HUES6 (cell line): ENCODE data around the gene TMEM161A.
"Not testable (repeated sequence)": the region's sequence is repeated elsewhere in the genome, so short reads cannot be mapped to it uniquely, and the experiment has no call there.

ENCODE experiments used
- H3K27ac ChIP-seq: 2 replicates; pipeline ENCODE4 v1.7.0; 2013; ENCODE audit warnings: low read depth, mild to moderate bottlenecking, low read length, inconsistent platforms
- H3K27me3 ChIP-seq: 2 replicates; pipeline ENCODE4 v1.6.1; 2013; ENCODE audit warnings: low read length; ENCODE audit not compliant: control insufficient read depth, insufficient read depth
- H3K36me3 ChIP-seq: 2 replicates; pipeline ENCODE4 v1.6.1; 2013; ENCODE audit warnings: low read length; ENCODE audit not compliant: control insufficient read depth, insufficient read depth
- H3K4me1 ChIP-seq: 2 replicates; pipeline ENCODE4 v1.6.1; 2013; ENCODE audit warnings: low read length; ENCODE audit not compliant: control insufficient read depth, insufficient read depth
- H3K4me3 ChIP-seq: 2 replicates; pipeline ENCODE4 v1.5.1; 2013; ENCODE audit warnings: low read depth, low read length
- H3K9ac ChIP-seq: one replicate; pipeline ENCODE4 v1.6.1; 2013; ENCODE audit warnings: mild to moderate bottlenecking, low read length
- H3K9me3 ChIP-seq: 2 replicates; pipeline ENCODE4 v1.6.1; 2013; ENCODE audit warnings: low read depth, low read length; ENCODE audit not compliant: control insufficient read depth, insufficient read depth

TMEM161A gene

GRCh38 chr19:19137556-19138108 lies 646 bp downstream of the TMEM161A start:
- Histone ChIP-seq H3K27ac (no peak overlapping the region), H3K36me3 (peaks cover 9% of the 10 kb centered on the region)

GRCh38 chr19:19135713-19136112 lies 2.6 kb downstream of the TMEM161A start:
- not testable (repeated sequence) for H3K27me3 ChIP-seq, H3K9ac ChIP-seq, H3K4me3 ChIP-seq, H3K4me1 ChIP-seq, H3K27ac ChIP-seq
- H3K36me3 ChIP-seq = peaks cover 18% of the 10 kb centered on the region
- H3K9me3 ChIP-seq = peaks cover 15% of the 10 kb centered on the region

More at GRCh38 chr19:19137556-19138108, 646 bp downstream of the TMEM161A start:
- peaks cover 7% of the 10 kb centered on the region for H3K4me1 ChIP-seq
- peak overlapping the region; percentile 82 for H3K4me3 ChIP-seq
- peaks cover 6% of the 10 kb centered on the region for H3K9me3 ChIP-seq
- peaks cover 4% of the 10 kb centered on the region; the same call in 1 of the 2 replicates for H3K27me3 ChIP-seq
- H3K9ac ChIP-seq = peak overlapping the region; percentile 77

GRCh38 chr19:19134687-19135158 lies 3.6 kb downstream of the TMEM161A start:
- H3K9me3 ChIP-seq = peaks cover 15% of the 10 kb centered on the region
- peaks cover 7% of the 10 kb centered on the region for H3K4me1 ChIP-seq
- peaks cover 4% of the 10 kb centered on the region; the same call in 1 of the 2 replicates for H3K27me3 ChIP-seq
- peaks cover 25% of the 10 kb centered on the region for H3K36me3 ChIP-seq
- no peak overlapping the region for H3K27ac ChIP-seq
- H3K9ac ChIP-seq = no peak overlapping the region
- peak overlapping the region; percentile 44 for H3K4me3 ChIP-seq

GRCh38 chr19:19133985-19134384 lies 4.3 kb downstream of the TMEM161A start:
- Histone ChIP-seq H3K27me3 (peaks cover 4% of the 10 kb centered on the region; the same call in 1 of the 2 replicates), H3K4me1 (peaks cover 7% of the 10 kb centered on the region), H3K27ac (no peak overlapping the region), H3K9ac (no peak overlapping the region), H3K36me3 (peaks cover 27% of the 10 kb centered on the region), H3K9me3 (peaks cover 15% of the 10 kb centered on the region), H3K4me3 (no peak overlapping the region)

- Histone ChIP-seq H3K27ac (no peak overlapping the region), H3K4me1 (peaks cover 7% of the 10 kb centered on the region), H3K9ac (no peak overlapping the region), H3K4me3 (no peak overlapping the region), H3K36me3 (peaks cover 27% of the 10 kb centered on the region), H3K27me3 (peaks cover 4% of the 10 kb centered on the region; the same call in 1 of the 2 replicates), H3K9me3 (peaks cover 15% of the 10 kb centered on the region)
Observed at GRCh38 chr19:19132912-19133311, 5.4 kb downstream of the TMEM161A start.

GRCh38 chr19:19131989-19132388 lies 6.3 kb downstream of the TMEM161A start:
- peaks cover 7% of the 10 kb centered on the region for H3K4me1 ChIP-seq
- H3K4me3 ChIP-seq = no peak overlapping the region
- peaks cover 27% of the 10 kb centered on the region for H3K36me3 ChIP-seq

GRCh38 chr19:19126102-19126501 lies 12.2 kb downstream of the TMEM161A start:
- Histone ChIP-seq H3K27me3 (no peaks in the 10 kb centered on the region), H3K9ac (no peak overlapping the region), H3K9me3 (no peaks in the 10 kb centered on the region), H3K4me3 (no peak overlapping the region), H3K27ac (no peak overlapping the region), H3K4me1 (peaks cover 2% of the 10 kb centered on the region; the same call in 1 of the 2 replicates), H3K36me3 (peaks cover 27% of the 10 kb centered on the region)

More at GRCh38 chr19:19131989-19132388, 6.3 kb downstream of the TMEM161A start:
- no peaks in the 10 kb centered on the region for H3K27me3 ChIP-seq
- no peak overlapping the region for H3K27ac ChIP-seq
- H3K9ac ChIP-seq = no peak overlapping the region
- peaks cover 15% of the 10 kb centered on the region for H3K9me3 ChIP-seq

GRCh38 chr19:19123386-19123785 lies 14.9 kb downstream of the TMEM161A start:
- no peak overlapping the region for H3K9ac ChIP-seq
- H3K9me3 ChIP-seq = no peaks in the 10 kb centered on the region
- no peak overlapping the region for H3K27ac ChIP-seq
- H3K27me3 ChIP-seq = no peaks in the 10 kb centered on the region
- peaks cover 15% of the 10 kb centered on the region; the same call in 1 of the 2 replicates for H3K4me1 ChIP-seq
- H3K4me3 ChIP-seq = no peak overlapping the region
- peaks cover 29% of the 10 kb centered on the region for H3K36me3 ChIP-seq

GRCh38 chr19:19122902-19123301 lies 15.4 kb downstream of the TMEM161A start:
- H3K27me3 ChIP-seq = no peaks in the 10 kb centered on the region
- H3K36me3 ChIP-seq = peaks cover 29% of the 10 kb centered on the region
- H3K9me3 ChIP-seq = no peaks in the 10 kb centered on the region
- H3K4me1 ChIP-seq = peaks cover 15% of the 10 kb centered on the region; the same call in 1 of the 2 replicates
- no peak overlapping the region for H3K9ac ChIP-seq
- H3K27ac ChIP-seq = no peak overlapping the region
- H3K4me3 ChIP-seq = no peak overlapping the region

GRCh38 chr19:19121371-19121770 lies 16.9 kb downstream of the TMEM161A start:
- H3K27me3 ChIP-seq = no peaks in the 10 kb centered on the region
- no peaks in the 10 kb centered on the region for H3K9me3 ChIP-seq
- H3K9ac ChIP-seq = peak overlapping the region; percentile 11
- H3K4me3 ChIP-seq = 0 out of 2 replicates have a peak overlapping the region, but pooled peaks have one; percentile 57
- peaks cover 29% of the 10 kb centered on the region for H3K36me3 ChIP-seq
- H3K4me1 ChIP-seq = peaks cover 15% of the 10 kb centered on the region; the same call in 1 of the 2 replicates
- no peak overlapping the region for H3K27ac ChIP-seq

GRCh38 chr19:19120308-19121231 lies 17.7 kb downstream of the TMEM161A start:
- Histone ChIP-seq H3K27ac (no peak overlapping the region), H3K4me3 (peak overlapping the region; percentile 57), H3K27me3 (no peaks in the 10 kb centered on the region), H3K9ac (peak overlapping the region; percentile 11), H3K4me1 (peaks cover 15% of the 10 kb centered on the region; the same call in 1 of the 2 replicates), H3K36me3 (peaks cover 29% of the 10 kb centered on the region), H3K9me3 (no peaks in the 10 kb centered on the region)
